CD4-positive, alpha-beta memory T cell (primary cell): Measurements from ENCODE around the gene RAD18. TPM values are rescaled to one million over a fixed set of nuclear protein-coding genes. Genes with fewer than 3 reads are reported as not detected.

ENCODE experiments used
- CTCF ChIA-PET: fragments of 350-600 bp; sonication (Branson Sonifier 250); formaldehyde crosslinking; loops from one replicate; lab custom pipeline; 2021; ENCODE audit warnings: inconsistent platforms; ENCODE audit not compliant: partially characterized antibody; lab: Charles Lee
- POLR2A ChIA-PET: fragments of 350-600 bp; sonication (Branson Sonifier 250); formaldehyde crosslinking; loops from one replicate; lab custom pipeline; 2021; ENCODE audit not compliant: partially characterized antibody; lab: Charles Lee
- DNase-seq, 5 donors: peaks; one replicate each; pipeline versions ENCODE4 v3.0.0 to v3.0.0-alpha.2; 2020 to 2022; ENCODE audit warnings: mixed read lengths in 1 of 5
- H3K27ac ChIP-seq: one replicate; pipeline ENCODE4 v1.7.0; 2013; ENCODE audit warnings: low read depth, low read length
- H3K27me3 ChIP-seq: 2 replicates; pipeline ENCODE4 v1.7.0; 2013; ENCODE audit warnings: mild to moderate bottlenecking, low read length, moderate library complexity; ENCODE audit not compliant: insufficient read depth
- H3K36me3 ChIP-seq: 2 replicates; pipeline ENCODE4 v1.7.0; 2013; ENCODE audit warnings: mild to moderate bottlenecking, low read length, moderate library complexity; ENCODE audit not compliant: insufficient read depth
- H3K4me1 ChIP-seq: 2 replicates; pipeline ENCODE4 v1.7.0; 2013; ENCODE audit warnings: mild to moderate bottlenecking, low read length, moderate library complexity; ENCODE audit not compliant: insufficient read depth
- H3K4me3 ChIP-seq, 2 donors: one replicate each; pipeline ENCODE4 v1.7.0; 2013; ENCODE audit warnings: low read length in 2 of 2, mild to moderate bottlenecking in 1 of 2
- H3K9me3 ChIP-seq, 2 donors: one replicate each; pipeline ENCODE4 v1.7.0; 2013; ENCODE audit warnings: low read length in 2 of 2, control low read depth in 1 of 2; ENCODE audit not compliant: control insufficient read depth in 1 of 2
- H3K27ac Mint-ChIP-seq, 7 donors: one replicate each; pipeline ENCODE4 v1.8.0; 2020 to 2021; ENCODE audit warnings: mixed read lengths in 7 of 7, mild to moderate bottlenecking in 6 of 7, inconsistent platforms in 3 of 7, moderate library complexity in 3 of 7
- H3K27me3 Mint-ChIP-seq, 2 donors: one replicate each; pipeline ENCODE4 v1.8.0; 2020 to 2021; ENCODE audit warnings: mixed read lengths in 2 of 2
- H3K36me3 Mint-ChIP-seq, 2 donors: one replicate each; pipeline ENCODE4 v1.8.0; 2020 to 2021; ENCODE audit warnings: mixed read lengths in 2 of 2, inconsistent platforms in 1 of 2, mild to moderate bottlenecking in 1 of 2
- H3K4me1 Mint-ChIP-seq, 4 donors: one replicate each; pipeline ENCODE4 v1.8.0; 2020 to 2021; ENCODE audit warnings: mixed read lengths in 4 of 4, mild to moderate bottlenecking in 1 of 4
- H3K4me3 Mint-ChIP-seq, 8 donors: one replicate each; pipeline ENCODE4 v1.8.0; 2020 to 2021; ENCODE audit warnings: mixed read lengths in 8 of 8, mild to moderate bottlenecking in 7 of 8, moderate library complexity in 6 of 8, inconsistent platforms in 3 of 8
- H3K9me3 Mint-ChIP-seq, 8 donors: one replicate each; pipeline ENCODE4 v1.8.0; 2020 to 2021; ENCODE audit warnings: mixed read lengths in 8 of 8, mild to moderate bottlenecking in 5 of 8, inconsistent platforms in 3 of 8, moderate library complexity in 1 of 8
- intact Hi-C: fragments of 100-400 bp; cut with micrococcal nuclease; formaldehyde crosslinking; loops from one replicate; pipeline ENCODE4 v1.15.1; 2023
- polyA plus RNA-seq, 2 donors: library from polyadenylated mRNA; unstranded; fragments of 300-500 nt; fragmentation: Illumina TruSeq; gene quantifications; one replicate each; pipeline ENCODE4 v1.2.3, GENCODE V29; 2021
- total RNA-seq, 2 experiments: library from RNA; stranded (reverse); gene quantifications; one replicate each; pipeline ENCODE4 v1.2.3, GENCODE V29; 2021

Gene RAD18, protein sequence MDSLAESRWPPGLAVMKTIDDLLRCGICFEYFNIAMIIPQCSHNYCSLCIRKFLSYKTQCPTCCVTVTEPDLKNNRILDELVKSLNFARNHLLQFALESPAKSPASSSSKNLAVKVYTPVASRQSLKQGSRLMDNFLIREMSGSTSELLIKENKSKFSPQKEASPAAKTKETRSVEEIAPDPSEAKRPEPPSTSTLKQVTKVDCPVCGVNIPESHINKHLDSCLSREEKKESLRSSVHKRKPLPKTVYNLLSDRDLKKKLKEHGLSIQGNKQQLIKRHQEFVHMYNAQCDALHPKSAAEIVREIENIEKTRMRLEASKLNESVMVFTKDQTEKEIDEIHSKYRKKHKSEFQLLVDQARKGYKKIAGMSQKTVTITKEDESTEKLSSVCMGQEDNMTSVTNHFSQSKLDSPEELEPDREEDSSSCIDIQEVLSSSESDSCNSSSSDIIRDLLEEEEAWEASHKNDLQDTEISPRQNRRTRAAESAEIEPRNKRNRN
- total RNA-seq (10 to 100 TPM; 17.5 to 17.6 TPM), polyA plus RNA-seq (10 to 100 TPM; 11.9 to 13.8 TPM)

DNA sequence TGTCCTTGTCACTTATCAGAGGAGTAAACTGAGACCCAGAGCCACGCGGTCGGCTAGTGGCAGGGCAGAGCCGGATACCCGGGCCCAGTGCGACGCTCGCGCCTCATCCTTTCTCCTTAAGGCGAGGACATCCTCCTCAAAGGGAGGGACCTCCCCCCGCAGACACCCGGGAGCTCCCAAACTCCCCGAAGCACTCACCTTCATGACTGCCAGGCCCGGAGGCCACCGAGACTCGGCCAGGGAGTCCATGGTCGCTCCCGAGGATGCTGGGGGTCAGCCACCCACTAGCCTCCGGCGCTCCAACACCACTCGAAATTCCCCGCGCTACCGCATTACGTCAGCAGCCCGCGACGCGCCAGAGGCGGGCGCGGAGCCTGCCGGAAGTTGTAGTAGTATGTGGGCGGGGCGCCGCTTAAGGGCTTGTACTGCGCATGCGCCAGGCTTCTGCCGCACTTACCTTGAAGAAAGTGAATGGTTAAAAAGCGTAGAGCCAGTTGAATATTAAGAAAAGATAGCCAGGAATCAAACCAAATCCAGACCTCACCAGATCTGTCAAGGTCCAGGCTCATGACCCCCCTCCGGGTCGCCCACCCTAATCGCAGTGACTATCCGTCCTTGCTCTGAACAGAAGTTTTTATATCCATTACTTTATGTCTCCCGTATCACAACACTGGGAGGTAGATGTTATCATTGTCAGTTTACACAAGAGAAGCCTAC lies at the start of gene RAD18:
Gene RAD18 (minus strand): TSS at position 336 of the 717 bp plus-strand sequence. CDS start 87 bp downstream, at position 249.
- Mint-ChIP-seq H3K4me3 (peak within 1 kb of the TSS; percentile 92 to 97 (median 94)), H3K9me3 (peaks cover 0 to 5% (median 0%) of the 10 kb centered on the region in 8 donors), H3K4me1 (peaks cover 13 to 39% (median 23%) of the 10 kb centered on the region in 4 donors), H3K27me3 (peaks cover 1% of the 10 kb centered on the region in 2 donors), H3K27ac (peak within 1 kb of the TSS; percentile 96 to 99 (median 98)), H3K36me3 (peaks cover 10 to 18% of the 10 kb centered on the region in 2 donors)
- CTCF ChIA-PET: interaction anchor here (1.2 kb wide), 2 partner anchors 286 to 340 kb away, joined by 3 read pairs; partner anchors contain the start of gene SRGAP3
- POLR2A ChIA-PET: interaction anchor here (0.6 to 1.8 kb wide), 2 partner anchors 400 to 687 kb away, joined by 3 to 7 read pairs; partner anchors contain the start of gene THUMPD3
- intact Hi-C loops: loop anchor here (1.0 to 2.0 kb wide), 2 partner anchors 686 to 1358 kb away; partner anchors contain the start of genes MTMR14 and SEC13
- Histone ChIP-seq H3K9me3 (no peaks in the 10 kb centered on the region), H3K4me1 (peaks cover 21% of the 10 kb centered on the region), H3K4me3 (peak within 1 kb of the TSS; percentile 87 to 92), H3K27me3 (no peaks in the 10 kb centered on the region), H3K27ac (peak within 1 kb of the TSS; percentile 94), H3K36me3 (no peaks in the 10 kb centered on the region)
- DNase-seq: peak; percentile 91 to 94 (median 92)

DNA sequence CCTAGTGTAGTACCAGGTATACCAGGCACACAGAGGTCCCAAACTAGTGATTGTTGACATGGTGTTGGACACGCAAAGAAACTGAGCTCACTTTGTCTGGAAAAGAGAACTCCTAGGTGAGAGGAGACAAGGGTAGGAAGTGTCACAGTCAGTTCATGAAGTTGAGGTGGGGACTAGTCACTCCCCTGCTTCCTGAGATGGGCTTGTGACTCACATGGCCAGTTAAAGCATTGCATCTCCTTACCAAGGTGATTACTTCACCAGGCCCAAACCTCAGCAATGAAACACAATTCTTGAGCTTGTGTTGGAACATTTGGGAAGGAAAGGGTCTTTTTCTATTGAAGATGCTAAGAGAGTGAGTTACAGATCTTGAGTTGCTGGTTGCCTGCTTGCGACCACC lies 49.2 kb upstream of the RAD18 start:
- CTCF ChIA-PET: interaction anchor here (0.9 kb wide), 1 partner anchor 13 kb away, joined by 3 read pairs; no protein-coding TSS in a partner anchor
- peaks cover 7% of the 10 kb centered on the region for H3K4me1 ChIP-seq
- intact Hi-C loops: no loop called here

GRCh38 chr3:9009976-9010545 lies 46.8 kb upstream of the RAD18 start:
- peaks cover 7% of the 10 kb centered on the region for H3K4me1 ChIP-seq
- Mint-ChIP-seq H3K36me3 (peaks cover 0 to 4% of the 10 kb centered on the region in 2 donors), H3K27ac (no peak overlapping the region), H3K9me3 (no peaks in the 10 kb centered on the region), H3K4me3 (no peak overlapping the region), H3K4me1 (peaks cover 4 to 13% (median 8%) of the 10 kb centered on the region in 4 donors), H3K27me3 (no peaks in the 10 kb centered on the region)
- no peaks in the 10 kb centered on the region for H3K9me3 ChIP-seq
- no peaks in the 10 kb centered on the region for H3K27me3 ChIP-seq
- no peak for DNase-seq
- no peaks in the 10 kb centered on the region for H3K36me3 ChIP-seq
- intact Hi-C loops: no loop called here
- H3K27ac ChIP-seq: no peak overlapping the region
- no peak overlapping the region for H3K4me3 ChIP-seq
- POLR2A ChIA-PET: no interaction called here
- CTCF ChIA-PET: no interaction called here

More for the DNA sequence above, 49.2 kb upstream of the RAD18 start:
- Histone ChIP-seq H3K27me3 (no peaks in the 10 kb centered on the region), H3K4me3 (no peak overlapping the region), H3K36me3 (no peaks in the 10 kb centered on the region), H3K27ac (no peak overlapping the region), H3K9me3 (no peaks in the 10 kb centered on the region)
- Mint-ChIP-seq H3K9me3 (no peaks in the 10 kb centered on the region), H3K36me3 (peaks cover 0 to 6% of the 10 kb centered on the region in 2 donors), H3K27ac (no peak overlapping the region), H3K4me1 (peaks cover 4 to 13% (median 8%) of the 10 kb centered on the region in 4 donors), H3K4me3 (no peak overlapping the region), H3K27me3 (no peaks in the 10 kb centered on the region)
- DNase-seq: no peak
- POLR2A ChIA-PET: no interaction called here

DNA sequence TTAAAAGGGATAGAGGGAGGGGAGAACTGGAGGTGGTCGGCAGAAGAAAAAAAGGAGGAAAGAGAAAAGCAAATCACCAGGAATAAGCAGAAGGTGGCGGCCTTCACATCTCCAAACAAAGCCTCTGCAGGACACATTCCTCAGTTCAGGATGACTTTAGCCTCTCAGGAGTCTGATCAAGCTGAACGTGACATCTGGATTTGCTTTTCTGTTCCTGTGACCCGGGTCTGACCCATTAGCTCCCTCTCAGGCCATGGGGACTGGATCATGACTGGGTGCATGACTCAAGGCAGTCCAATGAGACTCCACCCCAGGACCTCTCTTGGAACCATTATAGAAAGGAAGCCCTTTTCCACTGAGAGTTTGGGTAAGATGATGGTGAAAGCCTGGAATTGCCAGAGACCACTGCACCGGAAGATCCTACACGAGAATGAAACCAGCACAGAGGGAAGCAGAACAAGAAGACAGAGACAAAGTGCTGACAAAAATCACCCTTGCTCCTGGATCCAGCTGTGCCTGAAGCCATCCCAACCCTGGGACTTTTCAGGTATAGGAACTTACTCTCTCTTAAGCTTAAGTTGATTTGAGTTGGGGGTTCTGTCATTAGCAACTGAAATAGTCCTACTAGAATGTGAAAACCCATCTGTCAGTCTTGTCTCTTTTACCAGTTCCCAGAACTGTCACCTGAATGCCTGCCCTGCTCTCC lies 45.4 kb upstream of the RAD18 start:
- H3K27me3 Mint-ChIP-seq: no peaks in the 10 kb centered on the region
- Histone ChIP-seq H3K27me3 (no peaks in the 10 kb centered on the region), H3K4me3 (no peak overlapping the region), H3K27ac (no peak overlapping the region), H3K36me3 (no peaks in the 10 kb centered on the region), H3K9me3 (no peaks in the 10 kb centered on the region), H3K4me1 (peaks cover 7% of the 10 kb centered on the region)
- CTCF ChIA-PET: no interaction called here
- peaks cover 0 to 4% (median 0%) of the 10 kb centered on the region in 8 donors for H3K9me3 Mint-ChIP-seq
- H3K27ac Mint-ChIP-seq: peak overlapping the region in 1 of 7 donors; percentile 46
- peaks cover 0 to 3% of the 10 kb centered on the region in 2 donors for H3K36me3 Mint-ChIP-seq
- intact Hi-C loops: no loop called here
- POLR2A ChIA-PET: no interaction called here
- DNase-seq: no peak
- no peak overlapping the region for H3K4me3 Mint-ChIP-seq
- peaks cover 4 to 13% (median 8%) of the 10 kb centered on the region in 4 donors for H3K4me1 Mint-ChIP-seq

- intact Hi-C loops: no loop called here
- no peaks in the 10 kb centered on the region for H3K27me3 ChIP-seq
- no peak overlapping the region for H3K27ac Mint-ChIP-seq
- H3K36me3 Mint-ChIP-seq: peaks cover 0 to 3% of the 10 kb centered on the region in 2 donors
- CTCF ChIA-PET: no interaction called here
- H3K27ac ChIP-seq: no peak overlapping the region
- no peaks in the 10 kb centered on the region for H3K27me3 Mint-ChIP-seq
- H3K4me3 ChIP-seq: no peak overlapping the region
- H3K9me3 ChIP-seq: no peaks in the 10 kb centered on the region
- H3K4me1 Mint-ChIP-seq: peaks cover 4 to 13% (median 8%) of the 10 kb centered on the region in 4 donors
- POLR2A ChIA-PET: no interaction called here
- no peak overlapping the region for H3K4me3 Mint-ChIP-seq
- no peaks in the 10 kb centered on the region for H3K36me3 ChIP-seq
- DNase-seq: no peak
- H3K4me1 ChIP-seq: peaks cover 7% of the 10 kb centered on the region
- peaks cover 0 to 4% (median 0%) of the 10 kb centered on the region in 8 donors for H3K9me3 Mint-ChIP-seq
Observed at GRCh38 chr3:9007928-9008327, 44.7 kb upstream of the RAD18 start.

DNA sequence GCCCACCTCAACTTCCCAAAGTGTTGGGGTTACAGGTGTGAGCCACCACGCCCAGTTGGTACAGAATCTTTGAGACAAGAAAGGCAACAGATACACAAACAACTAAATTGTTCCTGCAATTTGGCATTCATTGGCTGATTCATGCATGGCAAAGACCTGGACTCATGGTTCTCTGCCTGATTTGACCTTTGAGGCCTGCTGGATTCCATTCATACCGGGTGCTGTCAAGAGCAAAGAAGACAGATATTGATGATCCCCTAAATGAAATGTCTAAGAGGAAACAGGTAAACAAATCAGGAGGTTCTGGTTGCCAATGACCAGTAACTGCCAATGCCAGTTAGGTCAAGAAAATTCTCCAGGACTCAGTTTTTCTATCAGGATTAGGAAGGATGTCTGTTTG lies 43.9 kb upstream of the RAD18 start:
- H3K36me3 ChIP-seq: no peaks in the 10 kb centered on the region
- no peaks in the 10 kb centered on the region for H3K9me3 ChIP-seq
- Mint-ChIP-seq H3K27me3 (no peaks in the 10 kb centered on the region), H3K9me3 (peaks cover 0 to 4% (median 0%) of the 10 kb centered on the region in 8 donors), H3K27ac (no peak overlapping the region), H3K36me3 (peaks cover 0 to 3% of the 10 kb centered on the region in 2 donors), H3K4me1 (peaks cover 1 to 9% (median 6%) of the 10 kb centered on the region in 4 donors), H3K4me3 (no peak overlapping the region)
- H3K4me1 ChIP-seq: peaks cover 2% of the 10 kb centered on the region
- intact Hi-C loops: no loop called here
- DNase-seq: no peak
- no peak overlapping the region for H3K27ac ChIP-seq
- ChIA-PET CTCF (no interaction called here), POLR2A (no interaction called here)
- no peaks in the 10 kb centered on the region for H3K27me3 ChIP-seq
- no peak overlapping the region for H3K4me3 ChIP-seq
